ENCODE data around the gene DLG2. TPM values are rescaled to one million over a fixed set of nuclear protein-coding genes. Genes with fewer than 3 reads are reported as not detected.
"Not testable (repeated sequence)": the region's sequence is repeated elsewhere in the genome, so short reads cannot be mapped to it uniquely, and the experiment has no call there.

The DLG2 gene
- polyA plus RNA-seq, 5 donors: 5.1 to 13.2 (median 8.4) TPM

- no peak for DNase-seq
These were observed 1841.2 kb downstream of the DLG2 start for GRCh38 chr11:83785942-83786341.

- DNase-seq: no peak
These were observed 1842.7 kb downstream of the DLG2 start for GRCh38 chr11:83784419-83784818.

- DNase-seq: no peak
These were observed 1844.8 kb downstream of the DLG2 start for GRCh38 chr11:83782329-83782728.

GRCh38 chr11:83779876-83780275 is 1847.3 kb downstream of the DLG2 start:
- DNase-seq: no peak

- DNase-seq: no peak
These were observed 1848.5 kb downstream of the DLG2 start for GRCh38 chr11:83778596-83778995.

- no peak for DNase-seq
These were observed 1852.9 kb downstream of the DLG2 start for GRCh38 chr11:83773950-83774880.

- no peak for DNase-seq
These were observed 1858.7 kb downstream of the DLG2 start for GRCh38 chr11:83768489-83768888.

- no peak for DNase-seq
These were observed 1860.2 kb downstream of the DLG2 start for GRCh38 chr11:83766932-83767331.

GRCh38 chr11:83764643-83765042 is 1862.5 kb downstream of the DLG2 start:
- DNase-seq: no peak

GRCh38 chr11:83760932-83761331 is 1866.2 kb downstream of the DLG2 start:
- no peak for DNase-seq

- no peak for DNase-seq
These were observed 1868.0 kb downstream of the DLG2 start for GRCh38 chr11:83759148-83759547.

- no peak for DNase-seq
These were observed 1876.1 kb downstream of the DLG2 start for GRCh38 chr11:83751041-83751440.

- DNase-seq: no peak
These were observed 1880.1 kb downstream of the DLG2 start for GRCh38 chr11:83746921-83747585.

GRCh38 chr11:83744620-83745192 is 1882.4 kb downstream of the DLG2 start:
- DNase-seq: no peak

GRCh38 chr11:83736684-83737083 is 1890.5 kb downstream of the DLG2 start:
- DNase-seq: no peak

GRCh38 chr11:83734120-83734519 is 1893.0 kb downstream of the DLG2 start:
- DNase-seq: no peak

GRCh38 chr11:83731288-83731687 is 1895.9 kb downstream of the DLG2 start:
- DNase-seq: not testable (repeated sequence)

- no peak for DNase-seq
These were observed 1898.9 kb downstream of the DLG2 start for GRCh38 chr11:83728281-83728680.

- no peak for DNase-seq
These were observed 1899.9 kb downstream of the DLG2 start for GRCh38 chr11:83727251-83727650.

GRCh38 chr11:83726316-83726715 is 1900.8 kb downstream of the DLG2 start:
- no peak for DNase-seq

- DNase-seq: peak; percentile 31 to 39
These were observed 1901.4 kb downstream of the DLG2 start for GRCh38 chr11:83725728-83726127.

GRCh38 chr11:83725269-83725560 is 1901.9 kb downstream of the DLG2 start:
- DNase-seq: no peak

- DNase-seq: peak; percentile 65 to 68
These were observed 1903.1 kb downstream of the DLG2 start for GRCh38 chr11:83723999-83724398.
